K562 (cell line): ENCODE results near the gene HSD17B1. TPM values are rescaled to one million over a fixed set of nuclear protein-coding genes. Genes with fewer than 3 reads are reported as not detected.
A peak's percentile ranks its signal among the peaks of the same experiment; 100 is the strongest.

Experiments used
- ATF4 ChIP-seq: fragments of 450-650 bp; formaldehyde crosslinking; IDR thresholded peaks from 2 replicates; pipeline ENCODE4 v1.4.0; 2022; ENCODE audit warnings: mild to moderate bottlenecking, moderate library complexity
- DPF2 ChIP-seq: fragments of 450-650 bp; IDR thresholded peaks from 2 replicates; pipeline ENCODE4 v1.6.1; 2016
- EGR1 ChIP-seq: fragments of 450-650 bp; conservative IDR thresholded peaks from 2 replicates; pipeline ENCODE4 v1.6.1; 2017; ENCODE audit warnings: mild to moderate bottlenecking
- FOXP4 ChIP-seq: sonication (generic); formaldehyde crosslinking; IDR thresholded peaks from 2 replicates; pipeline ENCODE4 v1.8.0; 2022; ENCODE audit warnings: mild to moderate bottlenecking, missing genetic modification reagents, borderline replicate concordance
- GABPB1 ChIP-seq: sonication (generic); formaldehyde crosslinking; IDR thresholded peaks from 2 replicates; pipeline ENCODE4 v1.8.0; 2022; ENCODE audit warnings: mild to moderate bottlenecking, missing genetic modification reagents
- IRF1 ChIP-seq: sonication (generic); formaldehyde crosslinking; IDR thresholded peaks from 2 replicates; pipeline ENCODE4 v1.8.0; 2022; ENCODE audit warnings: missing genetic modification reagents, mild to moderate bottlenecking, borderline replicate concordance
- MBD1 ChIP-seq: fragments of 250-450 bp; sonication (Bioruptor Pico); IDR thresholded peaks from 2 replicates; pipeline ENCODE4 v1.8.0; 2022; ENCODE audit warnings: inconsistent platforms
- MCM7 ChIP-seq, 2 experiments: fragments of 450-650 bp; IDR thresholded peaks; 2 replicates each; pipeline ENCODE4 v1.6.1; 2016 to 2018
- MEIS2 ChIP-seq: fragments of 450-650 bp; IDR thresholded peaks from 2 replicates; pipeline ENCODE4 v1.6.1; 2014; ENCODE audit warnings: mild to moderate bottlenecking; ENCODE audit not compliant: partially characterized antibody
- MXD1 ChIP-seq: fragments of 250-450 bp; sonication (Bioruptor Pico); IDR thresholded peaks from 2 replicates; pipeline ENCODE4 v1.8.0; 2021; ENCODE audit warnings: borderline replicate concordance, mild to moderate bottlenecking, moderate library complexity; ENCODE audit not compliant: poor library complexity, severe bottlenecking
- SOX6 ChIP-seq: fragments of 450-650 bp; IDR thresholded peaks from 2 replicates; pipeline ENCODE4 v1.6.1; 2014; ENCODE audit warnings: mild to moderate bottlenecking
- TAF1 ChIP-seq: IDR thresholded peaks from 2 replicates; pipeline ENCODE4 v1.6.1; 2011; ENCODE audit warnings: mild to moderate bottlenecking, low read length, moderate library complexity; ENCODE audit not compliant: insufficient read depth, control insufficient read depth, severe bottlenecking; ENCODE audit errors: extremely low read depth
- TBL1XR1 ChIP-seq, 2 experiments: IDR thresholded peaks; 2 replicates each; pipeline ENCODE4 v1.6.1; 2012; ENCODE audit warnings: improper control_type of control experiment in 2 of 2, low read length in 2 of 2, mild to moderate bottlenecking in 1 of 2
- THRA ChIP-seq: fragments of 450-650 bp; IDR thresholded peaks from 2 replicates; pipeline ENCODE4 v1.6.1; 2017; ENCODE audit warnings: mild to moderate bottlenecking, moderate library complexity
- ZNF280A ChIP-seq: fragments of 450-650 bp; IDR thresholded peaks from 2 replicates; pipeline ENCODE4 v1.6.1; 2018; ENCODE audit warnings: mild to moderate bottlenecking, low read depth; ENCODE audit not compliant: partially characterized antibody
- ZNF561 ChIP-seq: fragments of 450-650 bp; formaldehyde crosslinking; conservative IDR thresholded peaks from 2 replicates; pipeline ENCODE4 v1.4.0; 2020; ENCODE audit warnings: mild to moderate bottlenecking, moderate library complexity
- ZNF589 ChIP-seq: fragments of 200-800 bp; sonication (Bioruptor generic); IDR thresholded peaks from 2 replicates; pipeline ENCODE4 v1.6.1; 2016; ENCODE audit warnings: low read depth, missing genetic modification characterization, missing compliant biosample characterization
- ZNF766 ChIP-seq: fragments of 200-800 bp; sonication (Bioruptor generic); conservative IDR thresholded peaks from 2 replicates; pipeline ENCODE4 v1.6.1; 2016; ENCODE audit warnings: missing genetic modification characterization, missing compliant biosample characterization
- polyA plus RNA-seq, 8 experiments: library from polyadenylated mRNA; depleted of rRNA in 4 of 8; stranded (reverse) in 5 of 8; unstranded in 3 of 8; fragments of >200 nt; fragmentation: Nextera tagmentation in 2 of 8; fragmentation: Illumina TruSeq in 1 of 8; extraction: Ambion mirVana in 2 of 8; extraction: Trizol in 1 of 8; gene quantifications; 2 replicates each; pipeline versions ENCODE4 v1.2.1 to v1.2.3, GENCODE V29; 2011 to 2014; ENCODE audit warnings: inconsistent platforms in 1 of 8, missing spikeins in 1 of 8
- total RNA-seq, 7 experiments: library from RNA; depleted of rRNA in 6 of 7; stranded (reverse); fragments of >200 nt in 6 of 7; fragmentation: Illumina TruSeq in 2 of 7; extraction: Trizol in 2 of 7; gene quantifications; 2 replicates each; pipeline versions ENCODE4 v1.2.1 to v1.2.3, GENCODE V29; 2011 to 2021; ENCODE audit warnings: low replicate concordance in 1 of 7

Gene HSD17B1
- total and polyA plus RNA-seq, 9 of the 15 experiments (the other 6 are each of a cell fraction or from before 2014, with no cell fraction given) = 0.55 to 21.1 (median 3.6) TPM

- TF ChIP-seq FOXP4 (CRISPR knock-in tag) (no peak), IRF1 (CRISPR knock-in tag) (no peak), EGR1 (peak; percentile 49; the same call in 1 of the 2 replicates), SOX6 (no peak), TBL1XR1 (IDR thresholded peaks at IDR 0.05; ENCODE audit: low read length in 2 of 2) (0 out of 4 replicates have a peak, but pooled peaks of 1 of the 2 experiments have one; percentile 35), GABPB1 (CRISPR knock-in tag) (no peak), ZNF589 (CRISPR knock-in tag) (0 out of 2 replicates have a peak, but pooled peaks have one; percentile 11), MBD1 (no peak), MXD1 (no peak), THRA (no peak), MEIS2 (peak; percentile 91), ZNF766 (CRISPR knock-in tag) (0 out of 2 replicates have a peak, but pooled peaks have one; percentile 20), ZNF561 (CRISPR knock-in tag) (no peak), ATF4 (CRISPR knock-in tag) (no peak), TAF1 (peak; percentile 17), MCM7 (IDR thresholded peaks at IDR 0.05) (no peak), ZNF280A (no peak), DPF2 (no peak)
Measured at GRCh38 chr17:42518046-42518754, 34.5 kb upstream of the HSD17B1 start (continued).
